ENCODE results near the gene MUS81. TPM values are rescaled to one million over a fixed set of nuclear protein-coding genes. Genes with fewer than 3 reads are reported as not detected.

MUS81 gene
- polyA plus RNA-seq, 2 of the 4 experiments (the other 2 are of a cell fraction) = 27.8 to 33.4 TPM

DNA sequence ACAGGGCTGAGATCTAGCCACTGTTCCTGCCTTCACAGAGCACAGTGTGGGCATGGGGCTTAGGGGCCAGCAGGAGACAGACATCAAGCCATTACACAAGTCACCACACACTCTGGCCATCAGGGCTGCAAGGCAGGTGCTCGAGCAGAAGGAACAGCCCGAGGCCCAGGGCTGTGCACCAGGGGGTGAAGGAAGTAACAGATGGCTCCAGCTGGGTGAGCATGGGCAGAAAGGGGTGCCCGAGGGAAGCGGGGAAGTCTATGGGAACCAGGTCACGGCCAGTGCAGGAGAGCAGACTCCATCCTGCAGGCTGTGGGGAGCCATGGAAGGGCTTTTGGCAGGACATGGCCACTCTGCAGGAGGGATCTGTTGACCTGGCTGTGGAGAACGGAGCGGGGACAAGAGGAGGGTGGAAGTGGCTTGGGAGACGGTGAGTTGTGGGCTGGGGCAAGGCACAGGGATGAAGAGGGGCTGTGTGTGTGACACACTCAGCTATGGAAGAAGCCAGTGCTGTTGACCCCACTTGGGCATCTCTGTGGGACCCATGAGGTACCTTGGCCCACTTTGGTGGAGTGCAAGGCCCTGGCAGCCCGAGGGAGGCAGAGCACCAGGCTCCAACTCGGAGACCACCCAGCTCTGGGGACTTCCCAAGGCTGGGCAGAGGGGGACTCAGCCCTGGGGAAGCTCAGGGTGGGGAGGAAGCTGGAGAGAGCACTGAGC lies 55.0 kb downstream of the MUS81 start:
- TF ChIP-seq HOXB13 (CRISPR knock-in tag; IDR thresholded peaks at IDR 0.05; ENCODE audit: low read depth) (peak; percentile 74; the same call in 1 of the 2 replicates), JUN (IDR thresholded peaks at IDR 0.05) (no peak), MAZ (IDR thresholded peaks at IDR 0.05; ENCODE audit: borderline replicate concordance, low read depth, low read length) (0 out of 2 replicates have a peak, but pooled peaks have one; percentile 11), HOXB5 (CRISPR knock-in tag; IDR thresholded peaks at IDR 0.05) (0 out of 2 replicates have a peak, but pooled peaks have one; percentile 14), NPAS2 (CRISPR knock-in tag; IDR thresholded peaks at IDR 0.05; ENCODE audit: borderline replicate concordance) (no peak), FOXS1 (CRISPR knock-in tag; IDR thresholded peaks at IDR 0.05) (0 out of 2 replicates have a peak, but pooled peaks have one; percentile 16), ZNF302 (CRISPR knock-in tag; IDR thresholded peaks at IDR 0.05) (0 out of 2 replicates have a peak, but pooled peaks have one; percentile 65), NFE2L2 (conservative IDR thresholded peaks at IDR 0.05; ENCODE audit: low read length) (no peak), FOSB (CRISPR knock-in tag; IDR thresholded peaks at IDR 0.05) (0 out of 2 replicates have a peak, but pooled peaks have one; percentile 15)
- TF ChIP-seq, protein P1, sequence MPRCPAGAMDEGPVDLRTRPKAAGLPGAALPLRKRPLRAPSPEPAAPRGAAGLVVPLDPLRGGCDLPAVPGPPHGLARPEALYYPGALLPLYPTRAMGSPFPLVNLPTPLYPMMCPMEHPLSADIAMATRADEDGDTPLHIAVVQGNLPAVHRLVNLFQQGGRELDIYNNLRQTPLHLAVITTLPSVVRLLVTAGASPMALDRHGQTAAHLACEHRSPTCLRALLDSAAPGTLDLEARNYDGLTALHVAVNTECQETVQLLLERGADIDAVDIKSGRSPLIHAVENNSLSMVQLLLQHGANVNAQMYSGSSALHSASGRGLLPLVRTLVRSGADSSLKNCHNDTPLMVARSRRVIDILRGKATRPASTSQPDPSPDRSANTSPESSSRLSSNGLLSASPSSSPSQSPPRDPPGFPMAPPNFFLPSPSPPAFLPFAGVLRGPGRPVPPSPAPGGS (IDR thresholded peaks at IDR 0.05) = no peak
- TF ChIP-seq, protein P2, sequence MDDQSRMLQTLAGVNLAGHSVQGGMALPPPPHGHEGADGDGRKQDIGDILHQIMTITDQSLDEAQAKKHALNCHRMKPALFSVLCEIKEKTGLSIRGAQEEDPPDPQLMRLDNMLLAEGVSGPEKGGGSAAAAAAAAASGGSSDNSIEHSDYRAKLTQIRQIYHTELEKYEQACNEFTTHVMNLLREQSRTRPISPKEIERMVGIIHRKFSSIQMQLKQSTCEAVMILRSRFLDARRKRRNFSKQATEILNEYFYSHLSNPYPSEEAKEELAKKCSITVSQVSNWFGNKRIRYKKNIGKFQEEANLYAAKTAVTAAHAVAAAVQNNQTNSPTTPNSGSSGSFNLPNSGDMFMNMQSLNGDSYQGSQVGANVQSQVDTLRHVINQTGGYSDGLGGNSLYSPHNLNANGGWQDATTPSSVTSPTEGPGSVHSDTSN (IDR thresholded peaks at IDR 0.05) = no peak
- TF ChIP-seq, protein P3, sequence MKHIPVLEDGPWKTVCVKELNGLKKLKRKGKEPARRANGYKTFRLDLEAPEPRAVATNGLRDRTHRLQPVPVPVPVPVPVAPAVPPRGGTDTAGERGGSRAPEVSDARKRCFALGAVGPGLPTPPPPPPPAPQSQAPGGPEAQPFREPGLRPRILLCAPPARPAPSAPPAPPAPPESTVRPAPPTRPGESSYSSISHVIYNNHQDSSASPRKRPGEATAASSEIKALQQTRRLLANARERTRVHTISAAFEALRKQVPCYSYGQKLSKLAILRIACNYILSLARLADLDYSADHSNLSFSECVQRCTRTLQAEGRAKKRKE (CRISPR knock-in tag; IDR thresholded peaks at IDR 0.05; ENCODE audit: low read depth) = 0 out of 2 replicates have a peak, but pooled peaks have one; percentile 15
- H3K9me3 ChIP-seq = no peaks in the 10 kb centered on the region
- 30% methylated on average over 9 of the region's 10 CpGs for WGBS (ENCODE audit: missing lambda C conversion rate)
- peak overlapping the region; percentile 93 to 100 for H3K27ac ChIP-seq
- ChIA-PET CTCF (interaction anchor here (1.0 to 31.6 kb wide), 4 partner anchors 9 to 74 kb away, joined by 4 to 618 read pairs (median 7); partner anchors contain the start of genes CCDC85B, FIBP and FOSL1), POLR2A (interaction anchor here (0.9 to 1.9 kb wide), 6 partner anchors 14 to 57 kb away, joined by 3 to 43 read pairs (median 8); partner anchors contain the start of genes CCDC85B, FIBP, FOSL1 and MUS81)
- peak overlapping the region; percentile 98 for H3K4me2 ChIP-seq
- no peak overlapping the region for H3K4me3 ChIP-seq
- peaks cover 70% of the 10 kb centered on the region for H3K4me1 ChIP-seq
- FAIRE-seq (no peak), ATAC-seq (peak; percentile 6; a peak in 5 of 6 replicates), DNase-seq (ENCODE audit: low read depth in 1 of 2, low spot score in 1 of 2) (no peak)

DNA sequence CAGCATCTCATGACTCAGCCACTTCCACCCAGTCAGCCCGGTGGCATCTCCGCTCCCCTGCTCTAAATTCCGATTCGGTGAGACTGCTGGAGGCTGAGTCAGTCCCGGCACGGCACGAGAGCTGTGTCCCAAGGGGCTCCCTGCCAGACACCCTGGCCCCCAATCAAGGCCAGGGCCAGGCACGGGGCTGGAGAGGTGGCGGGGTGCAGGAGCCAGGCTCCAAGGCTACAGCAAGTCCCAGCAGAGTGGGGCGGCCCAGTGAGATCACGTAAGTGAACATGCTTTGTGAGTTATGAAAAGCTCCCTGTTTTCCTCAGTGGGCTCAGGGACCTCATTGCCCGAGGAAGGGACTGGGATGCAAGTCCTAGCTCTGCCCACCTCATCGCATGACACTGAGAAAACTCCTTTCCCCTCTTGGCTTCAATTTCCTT lies 55.6 kb downstream of the MUS81 start:
- WGBS (ENCODE audit: missing lambda C conversion rate) = under 1% methylated on average over 13 of the region's 13 CpGs
- DNase-seq (ENCODE audit: low read depth in 1 of 2, low spot score in 1 of 2) = peak; percentile 94 to 98
- peak overlapping the region; percentile 9; the same call in 1 of the 3 replicates for H3K4me3 ChIP-seq
- H3K4me1 ChIP-seq = peaks cover 74% of the 10 kb centered on the region
- no peak for FAIRE-seq
- ChIA-PET POLR2A (interaction anchor here (0.9 to 1.9 kb wide), 6 partner anchors 15 to 58 kb away, joined by 3 to 43 read pairs (median 8); partner anchors contain the start of genes CCDC85B, FIBP, FOSL1 and MUS81), CTCF (interaction anchor here (1.7 to 31.6 kb wide), 3 partner anchors 9 to 73 kb away, joined by 4 to 618 read pairs (median 10); partner anchors contain the start of genes CCDC85B, FIBP and FOSL1)
- ATAC-seq = peak; percentile 71 to 80
- no peaks in the 10 kb centered on the region for H3K9me3 ChIP-seq
- peak overlapping the region; percentile 98 for H3K4me2 ChIP-seq
- peak overlapping the region; percentile 93 to 100 for H3K27ac ChIP-seq
- TF ChIP-seq, protein P4, sequence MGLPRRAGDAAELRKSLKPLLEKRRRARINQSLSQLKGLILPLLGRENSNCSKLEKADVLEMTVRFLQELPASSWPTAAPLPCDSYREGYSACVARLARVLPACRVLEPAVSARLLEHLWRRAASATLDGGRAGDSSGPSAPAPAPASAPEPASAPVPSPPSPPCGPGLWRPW (IDR thresholded peaks at IDR 0.05) = no peak
- no peak for TF ChIP-seq HDAC2 (IDR thresholded peaks at IDR 0.05)
- TF ChIP-seq, protein P5, sequence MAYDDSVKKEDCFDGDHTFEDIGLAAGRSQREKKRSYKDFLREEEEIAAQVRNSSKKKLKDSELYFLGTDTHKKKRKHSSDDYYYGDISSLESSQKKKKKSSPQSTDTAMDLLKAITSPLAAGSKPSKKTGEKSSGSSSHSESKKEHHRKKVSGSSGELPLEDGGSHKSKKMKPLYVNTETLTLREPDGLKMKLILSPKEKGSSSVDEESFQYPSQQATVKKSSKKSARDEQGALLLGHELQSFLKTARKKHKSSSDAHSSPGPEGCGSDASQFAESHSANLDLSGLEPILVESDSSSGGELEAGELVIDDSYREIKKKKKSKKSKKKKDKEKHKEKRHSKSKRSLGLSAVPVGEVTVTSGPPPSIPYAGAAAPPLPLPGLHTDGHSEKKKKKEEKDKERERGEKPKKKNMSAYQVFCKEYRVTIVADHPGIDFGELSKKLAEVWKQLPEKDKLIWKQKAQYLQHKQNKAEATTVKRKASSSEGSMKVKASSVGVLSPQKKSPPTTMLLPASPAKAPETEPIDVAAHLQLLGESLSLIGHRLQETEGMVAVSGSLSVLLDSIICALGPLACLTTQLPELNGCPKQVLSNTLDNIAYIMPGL (CRISPR knock-in tag; IDR thresholded peaks at IDR 0.05; ENCODE audit: borderline replicate concordance) = no peak
- TF ChIP-seq TP53 (CRISPR knock-in tag; IDR thresholded peaks at IDR 0.05) = peak; percentile 61
- TF ChIP-seq, protein P6, sequence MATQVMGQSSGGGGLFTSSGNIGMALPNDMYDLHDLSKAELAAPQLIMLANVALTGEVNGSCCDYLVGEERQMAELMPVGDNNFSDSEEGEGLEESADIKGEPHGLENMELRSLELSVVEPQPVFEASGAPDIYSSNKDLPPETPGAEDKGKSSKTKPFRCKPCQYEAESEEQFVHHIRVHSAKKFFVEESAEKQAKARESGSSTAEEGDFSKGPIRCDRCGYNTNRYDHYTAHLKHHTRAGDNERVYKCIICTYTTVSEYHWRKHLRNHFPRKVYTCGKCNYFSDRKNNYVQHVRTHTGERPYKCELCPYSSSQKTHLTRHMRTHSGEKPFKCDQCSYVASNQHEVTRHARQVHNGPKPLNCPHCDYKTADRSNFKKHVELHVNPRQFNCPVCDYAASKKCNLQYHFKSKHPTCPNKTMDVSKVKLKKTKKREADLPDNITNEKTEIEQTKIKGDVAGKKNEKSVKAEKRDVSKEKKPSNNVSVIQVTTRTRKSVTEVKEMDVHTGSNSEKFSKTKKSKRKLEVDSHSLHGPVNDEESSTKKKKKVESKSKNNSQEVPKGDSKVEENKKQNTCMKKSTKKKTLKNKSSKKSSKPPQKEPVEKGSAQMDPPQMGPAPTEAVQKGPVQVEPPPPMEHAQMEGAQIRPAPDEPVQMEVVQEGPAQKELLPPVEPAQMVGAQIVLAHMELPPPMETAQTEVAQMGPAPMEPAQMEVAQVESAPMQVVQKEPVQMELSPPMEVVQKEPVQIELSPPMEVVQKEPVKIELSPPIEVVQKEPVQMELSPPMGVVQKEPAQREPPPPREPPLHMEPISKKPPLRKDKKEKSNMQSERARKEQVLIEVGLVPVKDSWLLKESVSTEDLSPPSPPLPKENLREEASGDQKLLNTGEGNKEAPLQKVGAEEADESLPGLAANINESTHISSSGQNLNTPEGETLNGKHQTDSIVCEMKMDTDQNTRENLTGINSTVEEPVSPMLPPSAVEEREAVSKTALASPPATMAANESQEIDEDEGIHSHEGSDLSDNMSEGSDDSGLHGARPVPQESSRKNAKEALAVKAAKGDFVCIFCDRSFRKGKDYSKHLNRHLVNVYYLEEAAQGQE (IDR thresholded peaks at IDR 0.05) = no peak
- TF ChIP-seq MYC (IDR thresholded peaks at IDR 0.05; ENCODE audit: borderline replicate concordance, low read length) = peak; percentile 84
- TF ChIP-seq SMC3 (IDR thresholded peaks at IDR 0.05) = 0 out of 3 replicates have a peak, but pooled peaks have one; percentile 11
- TF ChIP-seq HOXA7 (CRISPR knock-in tag; IDR thresholded peaks at IDR 0.05) = peak; percentile 70; the same call in 1 of the 2 replicates
- TF ChIP-seq MAZ (IDR thresholded peaks at IDR 0.05; ENCODE audit: borderline replicate concordance, low read depth, low read length) = no peak
- no peak for TF ChIP-seq PHF8 (IDR thresholded peaks at IDR 0.05; ENCODE audit: borderline replicate concordance, low read depth)
- no peak; a peak in 1 of 5 replicates for TF ChIP-seq RAD21 (conservative IDR thresholded peaks at IDR 0.05 in 1 of 2, IDR thresholded peaks at IDR 0.05 in 1 of 2)
- no peak for TF ChIP-seq NPAS2 (CRISPR knock-in tag; IDR thresholded peaks at IDR 0.05; ENCODE audit: borderline replicate concordance)
